NCI-H2029 treated with DMSO at 0.1 percent for 48 hours (cell line): ENCODE data around the gene IL17A.

Experiments used
- DNase-seq: peaks from one replicate; lab custom pipeline; 2025; lab: John Stamatoyannopoulos, UW

Gene IL17A

GRCh38 chr6:52216932-52217575 lies 30.9 kb downstream of the IL17A start:
- no peak for DNase-seq

- no peak for DNase-seq
These were observed 31.6 kb downstream of the IL17A start for GRCh38 chr6:52217761-52218160.

GRCh38 chr6:52221302-52221701 lies 35.1 kb downstream of the IL17A start:
- no peak for DNase-seq

- DNase-seq = no peak
These were observed 41.3 kb downstream of the IL17A start for GRCh38 chr6:52227495-52227894.

GRCh38 chr6:52230685-52231084 lies 44.5 kb downstream of the IL17A start:
- DNase-seq = no peak

- no peak for DNase-seq
These were observed 45.4 kb downstream of the IL17A start for GRCh38 chr6:52231406-52232127.

- no peak for DNase-seq
These were observed 46.8 kb downstream of the IL17A start for GRCh38 chr6:52233005-52233404.

GRCh38 chr6:52233975-52234823 lies 48.0 kb downstream of the IL17A start:
- peak; percentile 25 for DNase-seq
